IPS-18c (cell line): Measurements from ENCODE around the gene BCAS4.
"Not testable (repeated sequence)": the region's sequence is repeated elsewhere in the genome, so short reads cannot be mapped to it uniquely, and the experiment has no call there.

ENCODE experiments used
- H3K4me3 ChIP-seq: 2 replicates; pipeline ENCODE4 v1.7.0; 2013; ENCODE audit warnings: low read depth, mild to moderate bottlenecking, low read length, moderate library complexity; ENCODE audit not compliant: insufficient read depth
- H3K9me3 ChIP-seq: one replicate; pipeline ENCODE4 v1.6.1; 2013; ENCODE audit warnings: mild to moderate bottlenecking, low read length, moderate library complexity; ENCODE audit not compliant: control insufficient read depth, insufficient read depth

BCAS4 gene

GRCh38 chr20:50790651-50791277 is 4.1 kb upstream of the BCAS4 start:
- no peak overlapping the region for H3K4me3 ChIP-seq
- no peaks in the 10 kb centered on the region for H3K9me3 ChIP-seq

- no peak overlapping the region for H3K4me3 ChIP-seq
- no peaks in the 10 kb centered on the region for H3K9me3 ChIP-seq
Observed at GRCh38 chr20:50792708-50793574, 1.9 kb upstream of the BCAS4 start.

GRCh38 chr20:50793575-50794016 is 1.3 kb upstream of the BCAS4 start:
- H3K9me3 ChIP-seq, H3K4me3 ChIP-seq: not testable (repeated sequence)

- H3K4me3 ChIP-seq: peak overlapping the region; percentile 24; the same call in 1 of the 2 replicates
- no peaks in the 10 kb centered on the region for H3K9me3 ChIP-seq
Observed at GRCh38 chr20:50794181-50794845, 548 bp upstream of the BCAS4 start.

- H3K9me3 ChIP-seq: no peaks in the 10 kb centered on the region
- H3K4me3 ChIP-seq: no peak overlapping the region
Observed at GRCh38 chr20:50797142-50797541, 2.3 kb downstream of the BCAS4 start.

- H3K4me3 ChIP-seq: no peak overlapping the region
Observed at GRCh38 chr20:50798650-50799049, 3.8 kb downstream of the BCAS4 start.

GRCh38 chr20:50799176-50799889 is 4.5 kb downstream of the BCAS4 start:
- no peak overlapping the region for H3K4me3 ChIP-seq
- H3K9me3 ChIP-seq: no peaks in the 10 kb centered on the region

More at GRCh38 chr20:50798650-50799049, 3.8 kb downstream of the BCAS4 start:
- no peaks in the 10 kb centered on the region for H3K9me3 ChIP-seq

- no peaks in the 10 kb centered on the region for H3K9me3 ChIP-seq
- no peak overlapping the region for H3K4me3 ChIP-seq
Observed at GRCh38 chr20:50799890-50800550, 5.2 kb downstream of the BCAS4 start.

- not testable (repeated sequence) for H3K4me3 ChIP-seq
Observed at GRCh38 chr20:50800986-50801746, 6.3 kb downstream of the BCAS4 start.

GRCh38 chr20:50801747-50802125 is 6.9 kb downstream of the BCAS4 start:
- Histone ChIP-seq H3K9me3 (no peaks in the 10 kb centered on the region), H3K4me3 (no peak overlapping the region)

More at GRCh38 chr20:50800986-50801746, 6.3 kb downstream of the BCAS4 start:
- not testable (repeated sequence) for H3K9me3 ChIP-seq

- H3K9me3 ChIP-seq: no peaks in the 10 kb centered on the region
- H3K4me3 ChIP-seq: no peak overlapping the region
Observed at GRCh38 chr20:50802289-50802688, 7.4 kb downstream of the BCAS4 start.

GRCh38 chr20:50804437-50805348 is 9.8 kb downstream of the BCAS4 start:
- Histone ChIP-seq H3K4me3 (no peak overlapping the region), H3K9me3 (no peaks in the 10 kb centered on the region)

- Histone ChIP-seq H3K9me3 (no peaks in the 10 kb centered on the region), H3K4me3 (no peak overlapping the region)
Observed at GRCh38 chr20:50805349-50805684, 10.5 kb downstream of the BCAS4 start.

GRCh38 chr20:50806126-50806768 is 11.4 kb downstream of the BCAS4 start:
- Histone ChIP-seq H3K4me3 (no peak overlapping the region), H3K9me3 (no peaks in the 10 kb centered on the region)

- no peak overlapping the region for H3K4me3 ChIP-seq
- no peaks in the 10 kb centered on the region for H3K9me3 ChIP-seq
Observed at GRCh38 chr20:50810063-50810462, 15.2 kb downstream of the BCAS4 start.
